Testis (tissue), 3 donors: Measurements from ENCODE around the gene NUBP2. TPM values are rescaled to one million over a fixed set of nuclear protein-coding genes. Genes with fewer than 3 reads are reported as not detected.

Source experiments
- DNase-seq: peaks from one replicate; pipeline ENCODE4 v3.0.0-alpha.2; 2019
- H3K27ac ChIP-seq, 2 donors: fragments of 200-600 bp; sonication (generic); one replicate each; pipeline ENCODE4 v1.5.1; 2019
- H3K27me3 ChIP-seq: fragments of 200-600 bp; sonication (generic); one replicate; pipeline ENCODE4 v1.5.1; 2019
- H3K36me3 ChIP-seq: fragments of 200-600 bp; sonication (generic); one replicate; pipeline ENCODE4 v1.5.1; 2017; ENCODE audit warnings: low read depth; ENCODE audit errors: missing control alignments
- H3K4me1 ChIP-seq: fragments of 200-600 bp; sonication (generic); one replicate; pipeline ENCODE4 v1.5.1; 2019
- H3K4me3 ChIP-seq, 2 donors: fragments of 200-600 bp; sonication (generic); one replicate each; pipeline ENCODE4 v1.5.1; 2017 to 2019
- H3K9me3 ChIP-seq: fragments of 200-600 bp; sonication (generic); one replicate; pipeline ENCODE4 v1.5.1; 2017
- CTCF ChIP-seq, 3 experiments: fragments of 450-650 bp in 2 of 3; fragments of 200-600 bp in 1 of 3; sonication (generic) in 1 of 3; IDR thresholded peaks; one replicate each; pipeline ENCODE4 v1.5.1; 2016 to 2019; ENCODE audit warnings: antibody characterized with exemption in 3 of 3, mild to moderate bottlenecking in 2 of 3, moderate library complexity in 1 of 3
- POLR2A ChIP-seq: fragments of 450-650 bp; IDR thresholded peaks from one replicate; pipeline ENCODE4 v1.6.1; 2017; ENCODE audit warnings: antibody characterized with exemption, mild to moderate bottlenecking, moderate library complexity
- WGBS, 2 donors: methylation state at CpG; one replicate each; pipeline ENCODE4 v1.1.5; 2018; 5-methylcytosine and 5-hydroxymethylcytosine counted together
- intact Hi-C: fragments of 100-400 bp; cut with DNase I; formaldehyde crosslinking; loops from one replicate; pipeline ENCODE4 v1.15.1; 2023; ENCODE audit warnings: low total_unique reads
- polyA plus RNA-seq: library from polyadenylated mRNA; stranded (reverse); fragments of 350-450 nt; fragmentation: Illumina TruSeq; extraction: RNeasy Lipid Tissue Mini Kit (QIAGEN cat#74804); gene quantifications from one replicate; pipeline ENCODE4 v1.2.3, GENCODE V29; 2014; ENCODE audit warnings: low read depth, low replicate concordance; ENCODE audit not compliant: insufficient read depth
- total RNA-seq, 2 donors: library from RNA; depleted of rRNA; stranded (reverse); fragments of >200 nt; gene quantifications; one replicate each; pipeline ENCODE4 v1.2.3, GENCODE V29; 2016

Gene NUBP2
- total and polyA plus RNA-seq, 3 donors from 2014 or later, result 49.8 to 90.8 (median 81.5) TPM

DNA sequence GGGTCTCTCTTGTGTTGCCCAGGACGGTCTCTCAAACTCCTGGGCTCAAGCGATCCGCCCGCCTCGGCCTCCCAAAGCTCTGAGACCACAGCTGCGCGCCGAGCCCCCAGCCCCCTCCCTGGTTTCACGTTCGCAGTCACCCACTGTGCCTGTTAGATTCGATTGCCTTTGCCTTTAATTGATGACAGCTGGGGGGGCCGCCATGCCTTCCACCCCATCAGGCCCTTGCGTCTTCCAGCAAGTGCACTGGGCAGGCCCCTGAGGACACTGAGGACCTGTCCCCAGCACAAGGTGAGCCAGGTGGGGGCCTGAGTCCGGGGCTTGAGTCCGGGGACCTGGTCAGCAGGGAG is 7.5 kb downstream of the NUBP2 start:
- WGBS, 2 donors, result 90 to 96% methylated on average over 13 to 14 of the region's 15 CpGs
- DNase-seq, result no peak
- no peak overlapping the region for H3K4me3 ChIP-seq
- H3K9me3 ChIP-seq, result no peaks in the 10 kb centered on the region
- H3K27ac ChIP-seq, result no peak overlapping the region
- no peaks in the 10 kb centered on the region for H3K27me3 ChIP-seq
- intact Hi-C loops, result no loop called here
- no peaks in the 10 kb centered on the region for H3K4me1 ChIP-seq
- no peak for TF ChIP-seq POLR2A
- no peak for TF ChIP-seq CTCF (IDR thresholded peaks at IDR 0.05)
- H3K36me3 ChIP-seq, result no peaks in the 10 kb centered on the region

DNA sequence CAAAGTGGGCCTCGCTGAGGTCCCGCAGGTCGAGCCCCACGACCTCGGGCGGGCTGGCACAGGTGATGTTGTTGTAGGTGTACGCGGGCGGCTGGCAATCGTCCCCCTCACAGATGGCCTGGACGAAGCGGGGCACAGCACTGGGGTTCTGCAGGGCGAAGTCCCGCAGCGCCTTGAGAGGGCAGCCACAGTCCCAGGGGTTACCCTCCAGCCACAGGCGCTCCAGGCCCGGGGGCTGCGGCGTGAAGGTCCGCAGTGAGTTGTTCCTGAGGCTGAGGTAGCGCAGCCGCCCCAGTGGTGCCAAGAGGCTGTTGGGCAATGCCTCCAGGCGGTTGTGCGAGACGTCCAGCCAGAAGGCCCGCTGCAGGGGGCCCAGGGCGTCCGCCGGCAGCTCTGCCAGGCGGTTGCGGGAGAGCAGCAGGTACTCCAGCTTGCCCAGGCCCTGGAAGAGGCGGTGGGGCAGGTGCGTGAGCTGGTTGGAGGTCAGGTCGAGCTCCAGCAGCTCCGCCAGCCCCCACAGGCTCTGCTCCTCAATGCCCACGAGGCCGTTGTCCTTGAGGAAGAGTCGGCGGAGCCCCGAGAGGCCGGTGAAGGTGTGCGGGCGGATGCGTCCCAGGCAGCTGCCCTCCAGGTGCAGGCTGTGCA is 8.0 kb downstream of the NUBP2 start:
- Histone ChIP-seq H3K36me3 (no peaks in the 10 kb centered on the region), H3K27ac (no peak overlapping the region), H3K9me3 (no peaks in the 10 kb centered on the region), H3K4me3 (no peak overlapping the region), H3K27me3 (no peaks in the 10 kb centered on the region), H3K4me1 (no peaks in the 10 kb centered on the region)
- DNase-seq, result no peak
- intact Hi-C loops, result no loop called here
- WGBS, 2 donors, result 88% methylated on average over 38 of the region's 44 CpGs; no CpG with 5 or more reads in 1 of the 2 donors
- no peak for TF ChIP-seq CTCF (IDR thresholded peaks at IDR 0.05)
- no peak for TF ChIP-seq POLR2A

DNA sequence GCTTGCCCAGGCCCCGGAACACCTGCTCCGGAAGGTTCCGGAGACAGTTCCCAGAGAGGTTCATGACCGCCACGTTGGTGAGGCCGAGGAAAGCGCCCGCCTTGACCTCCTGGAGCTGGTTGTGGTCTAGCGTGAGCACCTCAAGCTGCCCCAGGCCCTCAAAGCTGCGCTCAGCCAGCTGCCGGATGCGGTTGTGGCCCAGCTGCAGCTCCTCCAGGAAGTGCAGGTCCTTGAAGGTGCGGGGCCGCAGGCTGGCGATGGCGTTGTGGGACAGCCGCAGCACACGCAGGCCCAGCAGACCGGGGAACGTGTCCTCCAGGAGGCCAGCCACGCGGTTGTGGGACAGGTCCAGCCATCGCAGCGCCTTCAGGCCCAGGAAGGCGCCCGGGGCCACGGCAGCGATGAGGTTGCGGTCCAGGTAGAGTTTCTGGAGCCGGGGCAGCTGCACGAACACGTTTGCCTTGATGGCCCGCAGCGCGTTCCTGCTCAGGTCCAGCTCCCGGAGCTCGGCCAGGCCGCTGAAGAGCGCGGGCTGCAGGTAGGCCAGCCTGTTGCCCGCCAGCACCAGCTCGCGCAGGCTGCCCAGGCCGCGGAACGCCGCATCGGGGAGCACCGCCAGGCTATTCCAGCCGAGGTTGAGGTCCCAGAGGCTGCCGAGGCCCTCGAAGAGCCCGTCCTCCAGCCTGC is 8.6 kb downstream of the NUBP2 start:
- H3K9me3 ChIP-seq, result no peaks in the 10 kb centered on the region
- intact Hi-C loops, result no loop called here
- WGBS, 2 donors, result 93 to 100% methylated on average over 6 to 32 of the region's 53 CpGs
- no peak overlapping the region for H3K4me3 ChIP-seq
- TF ChIP-seq POLR2A (no peak), CTCF (IDR thresholded peaks at IDR 0.05) (no peak)
- DNase-seq, result no peak
- H3K4me1 ChIP-seq, result no peaks in the 10 kb centered on the region
- H3K27ac ChIP-seq, result no peak overlapping the region
- no peaks in the 10 kb centered on the region for H3K36me3 ChIP-seq
- H3K27me3 ChIP-seq, result no peaks in the 10 kb centered on the region

- TF ChIP-seq POLR2A (no peak), CTCF (IDR thresholded peaks at IDR 0.05) (no peak)
- 87 to 90% methylated on average over 4 to 58 of the region's 59 CpGs for WGBS, 2 donors
- H3K4me1 ChIP-seq, result no peaks in the 10 kb centered on the region
- no peaks in the 10 kb centered on the region for H3K27me3 ChIP-seq
- H3K36me3 ChIP-seq, result no peaks in the 10 kb centered on the region
- H3K27ac ChIP-seq, result no peak overlapping the region
- intact Hi-C loops, result no loop called here
- no peak overlapping the region for H3K4me3 ChIP-seq
- no peaks in the 10 kb centered on the region for H3K9me3 ChIP-seq
- DNase-seq, result no peak
Observed at GRCh38 chr16:1791943-1792812, 9.4 kb downstream of the NUBP2 start.
